Right lobe of liver (tissue), 4 donors: ENCODE data around the gene YIPF7.

Source experiments
- POLR2A ChIP-seq: fragments of 450-650 bp; IDR thresholded peaks from one replicate; pipeline ENCODE4 v1.6.1; 2017; ENCODE audit warnings: antibody characterized with exemption, mild to moderate bottlenecking
- TF ChIP-seq, protein P1 (sequence below), 4 donors: fragments of 200-600 bp in 3 of 4; fragments of 450-650 bp in 1 of 4; IDR thresholded peaks; one replicate each; pipeline versions ENCODE4 v1.5.1 to v1.8.0; 2016 to 2022; ENCODE audit warnings: antibody characterized with exemption in 4 of 4, mild to moderate bottlenecking in 2 of 4
- donor health status: DM: no; HTN: no; CAD: no.
- donor health status: DM: no; HTN: no; CAD: no.
- donor health status: DM: no; HTN: yes; CAD: no.

GRCh38 chr4:44670506-44671199 lies 19.2 kb upstream of the YIPF7 start:
- TF ChIP-seq POLR2A, result no peak
- TF ChIP-seq, protein P1, sequence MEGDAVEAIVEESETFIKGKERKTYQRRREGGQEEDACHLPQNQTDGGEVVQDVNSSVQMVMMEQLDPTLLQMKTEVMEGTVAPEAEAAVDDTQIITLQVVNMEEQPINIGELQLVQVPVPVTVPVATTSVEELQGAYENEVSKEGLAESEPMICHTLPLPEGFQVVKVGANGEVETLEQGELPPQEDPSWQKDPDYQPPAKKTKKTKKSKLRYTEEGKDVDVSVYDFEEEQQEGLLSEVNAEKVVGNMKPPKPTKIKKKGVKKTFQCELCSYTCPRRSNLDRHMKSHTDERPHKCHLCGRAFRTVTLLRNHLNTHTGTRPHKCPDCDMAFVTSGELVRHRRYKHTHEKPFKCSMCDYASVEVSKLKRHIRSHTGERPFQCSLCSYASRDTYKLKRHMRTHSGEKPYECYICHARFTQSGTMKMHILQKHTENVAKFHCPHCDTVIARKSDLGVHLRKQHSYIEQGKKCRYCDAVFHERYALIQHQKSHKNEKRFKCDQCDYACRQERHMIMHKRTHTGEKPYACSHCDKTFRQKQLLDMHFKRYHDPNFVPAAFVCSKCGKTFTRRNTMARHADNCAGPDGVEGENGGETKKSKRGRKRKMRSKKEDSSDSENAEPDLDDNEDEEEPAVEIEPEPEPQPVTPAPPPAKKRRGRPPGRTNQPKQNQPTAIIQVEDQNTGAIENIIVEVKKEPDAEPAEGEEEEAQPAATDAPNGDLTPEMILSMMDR (IDR thresholded peaks at IDR 0.05), result no peak
